Measurements from ENCODE around the gene LRRC4C. TPM values are rescaled to one million over a fixed set of nuclear protein-coding genes. Genes with fewer than 3 reads are reported as not detected.

The LRRC4C gene
- total RNA-seq, 2 experiments from 2014 or later, result not detected

- H3K27ac Mint-ChIP-seq, result no peak overlapping the region
- no peaks in the 10 kb centered on the region for H3K27me3 Mint-ChIP-seq
- ATAC-seq (ENCODE audit: poor library complexity), result no peak
- H3K9me3 Mint-ChIP-seq, result peaks cover 5% of the 10 kb centered on the region
- peaks cover 0 to under 1% of the 10 kb centered on the region in 2 experiments for H3K9me3 ChIP-seq (ENCODE audit: control insufficient read depth in 1 of 2, insufficient read depth in 1 of 2, low read length in 2 of 2)
- no peaks in the 10 kb centered on the region for H3K4me1 ChIP-seq (ENCODE audit: insufficient read depth, low read length)
- ChIA-PET POLR2A (no interaction called here), CTCF (no interaction called here)
- H3K36me3 ChIP-seq (ENCODE audit: insufficient read depth, low read length), result no peaks in the 10 kb centered on the region
- intact Hi-C loops (cut with DNase I, micrococcal nuclease), result no loop called here
- H3K36me3 Mint-ChIP-seq (ENCODE audit: low read depth), result no peaks in the 10 kb centered on the region
- H3K4me1 Mint-ChIP-seq (ENCODE audit: low read depth), result no peaks in the 10 kb centered on the region
- H3K4me3 Mint-ChIP-seq, result no peak overlapping the region
- TF ChIP-seq CTCF (IDR thresholded peaks at IDR 0.05), result no peak
- no peak for DNase-seq
- H3K27me3 ChIP-seq (ENCODE audit: control insufficient read depth in 1 of 2, insufficient read depth in 2 of 2, low read length in 2 of 2), result no peaks in the 10 kb centered on the region
- H3K4me3 ChIP-seq (ENCODE audit: low read length), result no peak overlapping the region
- no peak overlapping the region for H3K27ac ChIP-seq (ENCODE audit: low read depth in 1 of 2, low read length in 2 of 2)
Measured at GRCh38 chr11:41102471-41102870, 357.0 kb downstream of the LRRC4C start.

- no peaks in the 10 kb centered on the region for H3K27me3 Mint-ChIP-seq
- POLR2A ChIA-PET, result no interaction called here
Measured at GRCh38 chr11:41099654-41100053, 359.8 kb downstream of the LRRC4C start.

GRCh38 chr11:41085123-41085522, 374.3 kb downstream of the LRRC4C start:
- Mint-ChIP-seq H3K9me3 (peaks cover 8% of the 10 kb centered on the region), H3K4me3 (no peak overlapping the region), H3K4me1 (ENCODE audit: low read depth) (no peaks in the 10 kb centered on the region), H3K36me3 (ENCODE audit: low read depth) (no peaks in the 10 kb centered on the region), H3K27me3 (no peaks in the 10 kb centered on the region), H3K27ac (no peak overlapping the region)
- intact Hi-C loops (cut with DNase I, micrococcal nuclease), result no loop called here
- Histone ChIP-seq H3K4me1 (ENCODE audit: insufficient read depth, low read length) (no peaks in the 10 kb centered on the region), H3K27ac (ENCODE audit: low read depth in 1 of 2, low read length in 2 of 2) (no peak overlapping the region), H3K36me3 (ENCODE audit: insufficient read depth, low read length) (no peaks in the 10 kb centered on the region), H3K4me3 (ENCODE audit: low read length) (no peak overlapping the region), H3K9me3 (ENCODE audit: control insufficient read depth in 1 of 2, insufficient read depth in 1 of 2, low read length in 2 of 2) (peaks cover 0 to 8% of the 10 kb centered on the region in 2 experiments), H3K27me3 (ENCODE audit: control insufficient read depth in 1 of 2, insufficient read depth in 2 of 2, low read length in 2 of 2) (no peaks in the 10 kb centered on the region)
- ChIA-PET POLR2A (no interaction called here), CTCF (no interaction called here)
- no peak for DNase-seq
- no peak for ATAC-seq (ENCODE audit: poor library complexity)
- TF ChIP-seq CTCF (IDR thresholded peaks at IDR 0.05), result no peak

More at GRCh38 chr11:41099654-41100053, 359.8 kb downstream of the LRRC4C start:
- H3K27me3 ChIP-seq (ENCODE audit: control insufficient read depth in 1 of 2, insufficient read depth in 2 of 2, low read length in 2 of 2), result no peaks in the 10 kb centered on the region
- H3K4me3 ChIP-seq (ENCODE audit: low read length), result no peak overlapping the region
- ATAC-seq (ENCODE audit: poor library complexity), result no peak
- Mint-ChIP-seq H3K36me3 (ENCODE audit: low read depth) (no peaks in the 10 kb centered on the region), H3K4me3 (no peak overlapping the region), H3K4me1 (ENCODE audit: low read depth) (no peaks in the 10 kb centered on the region), H3K9me3 (peaks cover 11% of the 10 kb centered on the region), H3K27ac (no peak overlapping the region)
- no peak for TF ChIP-seq CTCF (IDR thresholded peaks at IDR 0.05)
- intact Hi-C loops (cut with DNase I, micrococcal nuclease), result no loop called here
- H3K4me1 ChIP-seq (ENCODE audit: insufficient read depth, low read length), result no peaks in the 10 kb centered on the region
- CTCF ChIA-PET, result no interaction called here
- no peak for DNase-seq
- H3K36me3 ChIP-seq (ENCODE audit: insufficient read depth, low read length), result no peaks in the 10 kb centered on the region
- no peaks in the 10 kb centered on the region for H3K9me3 ChIP-seq (ENCODE audit: control insufficient read depth in 1 of 2, insufficient read depth in 1 of 2, low read length in 2 of 2)
- no peak overlapping the region for H3K27ac ChIP-seq (ENCODE audit: low read depth in 1 of 2, low read length in 2 of 2)

Data from CD4-positive, alpha-beta T cell (primary cell).